ENCODE measurements around the gene RAD21L1.
A peak's percentile ranks its signal among the peaks of the same experiment; 100 is the strongest.

The RAD21L1 gene

DNA sequence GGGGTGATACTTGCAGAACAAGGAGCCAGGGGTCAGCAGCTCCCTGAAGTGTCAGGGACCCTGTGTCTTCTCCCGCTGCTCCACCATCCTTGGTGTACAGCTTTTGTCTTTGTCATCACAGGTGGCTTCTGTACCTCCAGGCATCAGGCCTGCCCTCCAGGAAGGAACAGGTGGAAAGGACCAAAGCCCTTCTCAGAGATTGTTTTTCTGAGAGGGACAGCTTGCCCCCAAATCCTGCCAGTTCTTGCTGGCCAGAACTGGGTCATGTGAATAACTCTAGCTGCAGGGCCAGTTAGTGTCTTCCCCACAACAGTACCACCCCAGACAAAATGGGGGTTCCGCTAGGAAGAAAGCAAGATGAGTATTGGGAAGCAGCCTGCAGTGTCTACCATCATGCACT is 71.6 kb downstream of the RAD21L1 start:
- DNase-seq = no peak

GRCh38 chr20:1298166-1298565 is 72.3 kb downstream of the RAD21L1 start:
- no peak for DNase-seq

GRCh38 chr20:1298888-1299511 is 73.2 kb downstream of the RAD21L1 start:
- no peak for DNase-seq

DNA sequence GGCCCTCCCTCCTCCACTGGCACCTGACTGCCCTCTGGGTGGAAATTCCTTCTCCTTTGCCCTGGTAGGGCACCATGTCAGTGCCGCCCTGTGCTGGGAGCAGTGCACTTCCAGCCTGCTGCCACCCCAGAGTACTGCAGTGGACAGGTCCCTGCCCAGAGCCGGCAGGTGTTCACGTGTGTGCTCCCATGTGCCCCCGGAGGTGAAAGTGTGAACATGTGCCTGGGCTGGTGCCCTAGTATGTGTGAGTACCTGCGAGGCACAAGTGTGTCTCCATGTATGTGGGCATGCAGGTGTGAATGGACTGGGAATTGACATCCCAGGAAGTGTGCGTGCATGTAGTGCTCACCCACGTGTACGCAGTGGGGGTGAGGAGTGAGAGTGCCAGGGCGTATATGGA is 73.7 kb downstream of the RAD21L1 start:
- no peak for DNase-seq

DNA sequence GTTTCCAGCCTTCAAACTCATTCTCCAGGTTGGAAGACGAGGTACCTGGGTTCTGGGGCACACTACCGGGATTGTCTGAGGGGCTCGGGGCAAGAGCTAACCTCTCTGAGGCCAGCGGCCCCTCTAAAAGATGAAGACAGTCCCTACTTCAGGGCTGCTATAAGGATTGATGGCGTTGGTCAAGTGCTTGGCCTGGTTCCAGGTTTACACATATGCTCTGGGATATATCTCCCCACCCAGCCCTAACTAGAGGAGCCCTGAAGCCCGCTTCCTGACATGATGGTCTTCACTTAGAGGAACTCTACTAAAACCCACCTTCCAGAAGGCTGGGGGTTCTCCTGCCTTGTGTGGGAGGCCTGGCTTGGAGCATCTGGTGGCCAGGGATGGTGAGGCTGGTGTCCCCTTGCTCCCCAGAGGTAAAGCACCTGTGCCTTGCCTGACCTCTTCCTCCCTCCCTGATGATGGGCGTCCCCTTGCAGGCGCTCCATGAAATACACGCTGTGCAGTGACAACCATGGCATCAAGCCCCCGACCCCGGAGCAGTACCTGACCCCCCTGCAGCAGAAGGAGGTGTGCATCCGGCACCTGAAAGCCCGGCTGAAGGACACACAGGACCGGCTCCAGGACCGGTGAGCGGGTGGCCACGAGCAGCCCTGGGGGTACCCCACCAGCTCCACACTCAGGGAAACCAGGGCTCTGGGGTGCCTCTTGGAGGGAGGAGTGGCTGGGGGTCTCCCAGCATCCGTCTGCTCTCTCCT is 74.4 kb downstream of the RAD21L1 start:
- no peak for DNase-seq

- DNase-seq = peak; percentile 83
Observed at GRCh38 chr20:1301031-1301529, 75.2 kb downstream of the RAD21L1 start.

DNA sequence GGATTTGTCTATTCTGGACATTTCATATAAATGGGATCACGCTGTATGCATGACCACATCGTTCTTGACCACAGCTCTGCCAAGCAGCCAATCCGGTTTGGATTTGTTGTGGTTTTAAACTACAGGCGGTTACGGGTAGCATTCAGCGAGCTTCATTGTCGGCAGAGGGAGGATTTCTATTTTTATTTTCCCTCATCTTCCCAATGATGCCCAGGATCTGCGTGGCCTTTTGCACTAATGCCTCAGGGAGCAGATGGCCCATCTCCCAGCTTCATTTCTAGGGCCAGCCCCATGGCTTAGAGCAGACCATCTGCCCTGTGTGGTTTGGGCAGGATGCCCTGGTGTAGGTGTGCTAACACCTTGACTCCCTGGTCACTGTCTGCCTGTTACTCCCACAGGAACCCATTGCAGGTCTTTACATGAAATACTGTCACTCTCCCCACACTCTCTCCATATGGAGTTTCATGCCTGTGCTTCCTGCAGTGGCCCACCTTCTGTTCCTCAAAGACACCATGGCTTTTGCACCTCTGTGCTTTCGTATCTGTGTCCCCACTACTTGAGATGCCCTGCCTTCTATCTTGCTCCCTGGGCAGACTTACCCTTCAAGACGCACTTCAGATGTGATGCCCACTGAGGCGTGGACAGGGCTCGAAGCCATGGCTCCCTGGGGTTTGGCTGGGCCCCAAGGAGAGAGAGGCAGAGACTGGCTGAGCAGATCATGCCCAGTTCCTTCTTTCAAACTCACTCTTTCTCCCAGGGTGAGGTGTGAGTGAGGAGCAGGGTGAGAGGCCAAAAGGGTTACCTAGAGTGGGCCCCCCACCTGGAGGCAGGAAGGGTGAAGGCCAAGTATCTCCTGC is 77.1 kb downstream of the RAD21L1 start:
- DNase-seq = peak; percentile 75

- DNase-seq = no peak
Observed at GRCh38 chr20:1304710-1305515, 79.1 kb downstream of the RAD21L1 start.
